ENCODE measurements around the gene NLRC5. TPM values are rescaled to one million over a fixed set of nuclear protein-coding genes. Genes with fewer than 3 reads are reported as not detected.
"Not testable (repeated sequence)": the region's sequence is repeated elsewhere in the genome, so short reads cannot be mapped to it uniquely, and the experiment has no call there.

The NLRC5 gene
- total RNA-seq, 1 donor from 2014 or later, result 63.9 TPM

DNA sequence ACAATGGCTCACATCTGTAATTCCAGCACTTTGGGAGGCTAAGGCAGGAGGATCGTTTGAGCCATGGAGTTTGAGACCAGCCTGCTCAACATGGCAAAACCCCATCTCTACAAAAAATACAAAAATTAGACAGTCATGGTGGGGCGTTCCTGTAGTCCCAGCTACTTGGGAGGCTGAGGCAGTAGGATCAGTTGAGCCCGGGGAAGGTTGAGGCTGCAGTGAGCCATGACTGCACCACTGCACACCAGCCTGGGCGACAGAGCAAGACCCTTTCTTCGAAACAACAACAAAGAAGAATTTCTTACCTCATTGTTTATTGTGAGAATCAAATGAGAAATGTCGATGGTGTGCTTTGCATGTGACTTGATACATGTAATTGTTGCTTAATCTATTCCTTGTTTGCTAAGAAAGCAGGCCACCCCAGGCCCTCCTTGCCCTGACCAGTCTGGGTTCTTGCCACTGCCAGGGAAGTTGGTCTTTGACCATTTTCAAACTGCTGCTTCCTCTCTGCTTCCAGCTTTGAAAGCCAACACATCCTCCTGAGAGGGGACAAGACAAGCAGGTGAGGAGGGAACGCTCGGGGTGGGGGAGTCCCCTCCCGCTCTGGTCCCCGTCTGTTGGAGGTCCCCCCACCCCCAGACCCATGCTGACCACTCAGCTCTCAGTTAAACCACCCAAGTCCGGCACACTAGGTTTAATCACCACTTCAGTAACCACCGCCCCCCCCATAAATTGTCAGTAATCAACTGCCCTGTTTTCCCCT is 55.8 kb downstream of the NLRC5 start:
- DNase-seq (ENCODE audit: low spot score), result no peak

- no peak for DNase-seq (ENCODE audit: low spot score)
Observed at GRCh38 chr16:57045694-57046381, 56.5 kb downstream of the NLRC5 start.

- DNase-seq (ENCODE audit: low spot score), result no peak
Observed at GRCh38 chr16:57048095-57048494, 58.7 kb downstream of the NLRC5 start.

GRCh38 chr16:57049678-57050077 is 60.3 kb downstream of the NLRC5 start:
- no peak for DNase-seq (ENCODE audit: low spot score)

DNA sequence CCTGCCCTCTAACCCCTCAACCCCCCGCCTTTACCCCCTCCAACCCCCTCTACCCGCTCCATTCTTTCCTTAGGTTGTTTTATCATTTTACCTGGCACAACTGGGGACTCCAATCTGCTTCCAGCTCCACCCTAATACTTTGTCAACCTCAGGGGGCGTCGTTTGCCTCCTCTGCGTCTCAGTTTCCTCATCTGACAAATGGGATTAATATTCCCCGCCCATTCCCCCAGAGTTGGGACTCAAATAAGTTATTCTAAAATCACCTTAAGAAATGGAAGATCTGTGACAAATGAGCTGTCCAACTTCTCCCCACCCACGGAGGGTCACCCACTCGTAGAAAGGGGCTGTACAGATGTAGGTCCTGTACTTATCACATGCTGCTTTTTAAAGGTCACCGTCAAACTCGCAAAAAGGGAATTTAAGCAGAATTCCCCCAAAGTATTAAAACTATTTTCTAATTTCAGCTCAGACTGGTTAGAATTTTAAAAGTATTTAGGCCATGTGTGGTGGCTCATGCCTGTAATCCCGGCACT is 62.4 kb downstream of the NLRC5 start:
- no peak for DNase-seq (ENCODE audit: low spot score)

GRCh38 chr16:57053206-57053605 is 63.8 kb downstream of the NLRC5 start:
- DNase-seq (ENCODE audit: low spot score), result no peak

DNA sequence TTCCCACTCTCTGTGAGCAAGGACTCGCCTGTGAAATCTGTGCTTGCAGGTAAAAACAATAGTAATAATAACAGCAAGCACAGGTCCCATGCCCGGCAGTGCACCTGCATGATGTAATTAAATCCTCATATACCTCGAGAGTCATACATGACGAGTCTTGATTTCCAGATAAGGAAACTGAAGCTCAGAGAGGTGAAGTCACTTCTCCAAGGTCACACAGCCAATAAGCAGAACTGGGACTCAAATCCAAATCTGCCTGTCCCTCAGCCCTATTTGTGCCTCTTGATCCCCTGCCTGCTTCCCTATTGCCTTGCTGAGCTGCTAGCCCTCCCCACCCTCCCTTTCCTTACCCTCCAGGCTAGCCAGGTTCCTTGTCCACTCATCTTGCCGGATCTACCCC is 65.0 kb downstream of the NLRC5 start:
- no peak for DNase-seq (ENCODE audit: low spot score)

- no peak for DNase-seq (ENCODE audit: low spot score)
Observed at GRCh38 chr16:57054771-57055170, 65.4 kb downstream of the NLRC5 start.

GRCh38 chr16:57055671-57056070 is 66.3 kb downstream of the NLRC5 start:
- DNase-seq (ENCODE audit: low spot score), result no peak

DNA sequence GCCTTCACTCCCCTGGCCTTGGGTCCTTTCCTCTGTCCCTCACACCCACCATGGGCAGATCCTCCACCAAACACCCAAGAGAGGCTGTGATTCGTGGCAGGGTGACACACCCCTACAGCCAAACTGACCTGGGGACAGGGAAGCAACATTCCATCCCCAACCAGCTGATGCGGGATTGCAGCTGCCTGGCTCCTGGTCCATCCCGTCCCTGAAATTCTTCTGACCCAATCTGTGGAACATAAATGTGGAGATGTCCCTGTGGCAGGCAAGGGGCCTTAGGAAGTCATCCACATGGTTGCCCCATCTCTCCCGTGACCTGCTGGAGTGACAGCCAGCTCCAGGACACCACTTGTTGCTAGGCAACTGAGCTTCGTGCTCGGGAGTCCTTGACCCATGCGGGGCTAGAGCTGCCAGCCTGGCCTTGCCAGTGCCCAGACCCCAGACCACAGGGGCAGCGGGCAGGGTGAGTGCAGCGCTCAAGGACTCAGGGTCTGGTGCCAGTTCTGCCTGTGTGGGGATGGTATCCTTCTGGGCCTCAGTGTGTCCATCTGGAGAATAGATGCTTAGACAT is 69.0 kb downstream of the NLRC5 start:
- no peak for DNase-seq (ENCODE audit: low spot score)

GRCh38 chr16:57060323-57061083 is 71.1 kb downstream of the NLRC5 start:
- DNase-seq (ENCODE audit: low spot score), result no peak

DNA sequence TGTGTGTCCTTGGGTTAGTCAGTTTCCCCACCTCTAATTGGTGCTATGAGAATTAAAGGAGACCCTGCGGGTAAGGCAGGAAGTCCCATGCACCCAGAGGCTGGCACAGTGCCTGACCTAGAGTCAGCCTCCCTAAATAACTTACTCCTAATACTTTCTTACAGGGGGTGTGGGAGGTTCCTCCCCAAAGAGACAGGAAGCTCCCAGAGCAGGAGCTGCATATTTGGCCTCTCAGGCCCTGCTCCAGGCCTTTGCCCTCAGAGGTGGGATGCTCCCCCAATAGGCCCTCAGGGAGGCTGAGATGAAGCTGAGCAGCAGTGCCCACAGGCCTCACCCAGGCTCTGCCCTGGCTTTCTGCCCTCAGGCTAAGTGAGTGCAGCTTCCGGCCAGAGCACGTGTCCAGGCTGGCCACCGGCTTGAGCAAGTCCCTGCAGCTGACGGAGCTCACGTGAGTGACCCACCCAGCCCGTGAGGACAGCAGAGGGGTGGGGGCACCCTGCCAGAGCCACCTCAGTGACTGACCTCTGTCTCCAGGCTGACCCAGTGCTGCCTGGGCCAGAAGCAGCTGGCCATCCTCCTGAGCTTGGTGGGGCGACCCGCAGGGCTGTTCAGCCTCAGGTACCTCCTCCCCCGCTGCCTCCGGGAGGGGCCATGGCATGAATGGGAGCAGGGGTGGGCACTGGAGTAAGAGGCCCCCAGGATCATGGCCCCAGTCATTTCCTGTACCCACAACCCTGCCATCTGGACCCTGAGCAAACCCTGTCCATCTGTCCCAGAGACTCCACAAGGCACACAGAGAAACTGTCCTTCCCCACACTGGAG is 71.9 kb downstream of the NLRC5 start:
- no peak for DNase-seq (ENCODE audit: low spot score)

DNA sequence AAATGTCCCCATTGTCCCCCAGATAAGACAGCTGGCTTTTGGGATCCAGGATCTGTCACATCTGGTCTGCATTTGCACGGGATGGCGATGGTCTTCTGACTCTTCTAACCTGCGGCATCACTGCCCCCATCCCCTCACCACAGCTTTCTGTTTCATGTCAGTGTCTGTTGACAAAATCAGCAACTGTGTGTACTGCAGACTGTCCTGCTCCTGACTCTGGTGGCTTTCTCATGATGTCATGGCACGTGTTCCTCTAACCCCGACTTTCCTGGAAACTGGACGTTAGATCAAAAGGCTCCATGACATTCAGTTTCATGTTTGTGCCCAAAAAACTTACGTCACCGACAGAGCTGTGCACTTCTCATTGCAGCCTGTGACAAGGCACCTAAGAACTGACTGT is 73.0 kb downstream of the NLRC5 start:
- no peak for DNase-seq (ENCODE audit: low spot score)

- not testable (repeated sequence) for DNase-seq (ENCODE audit: low spot score)
Observed at GRCh38 chr16:57063189-57063588, 73.8 kb downstream of the NLRC5 start.

GRCh38 chr16:57064995-57065394 is 75.6 kb downstream of the NLRC5 start:
- no peak for DNase-seq (ENCODE audit: low spot score)

- no peak for DNase-seq (ENCODE audit: low spot score)
Observed at GRCh38 chr16:57066625-57067024, 77.3 kb downstream of the NLRC5 start.

GRCh38 chr16:57067347-57067746 is 78.0 kb downstream of the NLRC5 start:
- no peak for DNase-seq (ENCODE audit: low spot score)

- DNase-seq (ENCODE audit: low spot score), result no peak
Observed at GRCh38 chr16:57069053-57069452, 79.7 kb downstream of the NLRC5 start.

DNA sequence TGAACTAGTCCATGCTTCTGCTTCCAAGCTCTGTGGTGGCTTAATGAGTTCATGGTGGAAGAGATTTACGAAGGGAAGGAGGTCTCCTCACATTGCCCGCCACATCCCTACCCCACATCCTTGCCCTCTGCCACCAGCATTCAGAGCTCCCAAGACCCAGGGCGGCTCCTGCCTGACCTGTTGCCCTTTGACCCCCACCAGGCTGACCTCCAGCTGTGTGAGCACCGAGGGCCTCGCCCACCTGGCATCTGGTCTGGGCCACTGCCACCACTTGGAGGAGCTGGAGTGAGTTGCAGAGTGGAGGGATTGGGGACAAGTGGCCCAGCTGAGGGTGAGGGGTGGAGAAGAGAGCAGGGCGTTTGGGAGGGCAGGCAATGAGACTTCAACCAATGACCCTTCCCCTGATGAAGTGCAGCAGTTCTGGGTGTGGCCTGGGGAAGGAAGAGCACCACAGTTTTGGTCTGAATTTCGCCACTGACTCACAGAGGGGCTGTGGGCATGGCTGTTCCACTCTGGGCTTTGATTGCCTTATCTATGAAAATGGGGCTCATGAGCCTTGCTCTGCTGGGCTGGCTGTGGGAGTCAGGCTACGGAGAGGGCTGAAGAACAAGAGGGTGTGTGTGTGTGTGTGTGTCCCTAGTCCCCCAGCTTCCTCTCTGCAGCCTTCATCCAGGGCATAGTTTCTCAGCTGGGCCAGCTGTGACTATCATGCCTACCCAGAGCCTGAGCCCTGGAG is 80.4 kb downstream of the NLRC5 start:
- no peak for DNase-seq (ENCODE audit: low spot score)

DNA sequence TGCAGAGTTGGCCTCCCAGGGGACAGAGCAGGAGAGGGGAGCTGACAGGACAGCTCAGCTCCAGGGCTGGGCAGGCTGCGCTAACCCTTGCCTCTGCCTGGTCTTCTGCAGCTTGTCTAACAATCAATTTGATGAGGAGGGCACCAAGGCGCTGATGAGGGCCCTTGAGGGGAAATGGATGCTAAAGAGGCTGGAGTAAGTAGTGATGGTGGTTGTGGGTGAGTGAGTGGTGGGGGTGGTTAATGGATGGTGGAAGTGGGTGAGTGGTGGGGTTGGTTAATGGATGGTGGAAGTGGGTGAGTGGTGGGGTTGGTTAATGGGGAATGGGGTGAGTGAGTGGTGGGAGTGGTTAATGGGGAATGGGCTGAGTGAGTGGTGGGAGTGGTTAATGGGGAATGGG is 81.1 kb downstream of the NLRC5 start:
- DNase-seq (ENCODE audit: low spot score), result no peak
